IMR-90 (cell line): Measurements from ENCODE around the gene SUPT3H. TPM values are rescaled to one million over a fixed set of nuclear protein-coding genes. Genes with fewer than 3 reads are reported as not detected.

Experiments
- ATAC-seq: fragments of 200-7000 bp; cut with Tn5 transposase; 2 replicates; pipeline ENCODE4 v1.9.1; 2020; ENCODE audit warnings: low read depth, mild to moderate bottlenecking, moderate library complexity
- BruUV-seq: library from RNA; stranded (reverse); fragments of 400-500 nt; replicated peaks from 2 replicates; lab custom pipeline; 2021; lab: Mats Ljungman, UMichigan
- CTCF ChIA-PET: fragments of 300-600 bp; formaldehyde crosslinking; extraction: SDS; loops from one replicate; lab custom pipeline; 2021; ENCODE audit warnings: antibody characterized with exemption; lab: Yijun Ruan, JAX
- POLR2A ChIA-PET: fragments of 300-600 bp; sonication (Branson Sonifier 250); formaldehyde crosslinking; loops from one replicate; lab custom pipeline; 2022; ENCODE audit warnings: antibody characterized with exemption; ENCODE audit not compliant: unreplicated experiment; lab: Charles Lee
- DNase-seq: peaks from one replicate; pipeline ENCODE4 v3.0.0; 2013
- H2AFZ ChIP-seq: replicated peaks from 2 replicates; pipeline ENCODE3; 2013; ENCODE audit warnings: low read length, mild to moderate bottlenecking; ENCODE audit not compliant: poor library complexity
- H2AK5ac ChIP-seq: 2 replicates; pipeline ENCODE4 v1.6.1; 2013; ENCODE audit warnings: low read depth, low read length, inconsistent platforms
- H2AK9ac ChIP-seq: replicated peaks from 2 replicates; pipeline ENCODE3; 2013; ENCODE audit warnings: mild to moderate bottlenecking, low read depth, low read length, moderate library complexity; ENCODE audit not compliant: poor library complexity
- H2BK120ac ChIP-seq: 2 replicates; pipeline ENCODE4 v1.6.1; 2013; ENCODE audit warnings: low read depth, low read length, inconsistent platforms
- H2BK15ac ChIP-seq: 3 replicates; pipeline ENCODE4 v1.6.1; 2013; ENCODE audit warnings: low read depth, low read length, inconsistent platforms
- H2BK20ac ChIP-seq: 2 replicates; pipeline ENCODE4 v1.6.1; 2013; ENCODE audit warnings: low read depth, mild to moderate bottlenecking, inconsistent platforms, low read length, moderate library complexity
- H2BK5ac ChIP-seq: 2 replicates; pipeline ENCODE4 v1.6.1; 2013; ENCODE audit warnings: mild to moderate bottlenecking, low read depth, low read length, inconsistent platforms; ENCODE audit not compliant: poor library complexity, severe bottlenecking
- H3K14ac ChIP-seq: replicated peaks from 2 replicates; pipeline ENCODE4 v1.6.1; 2013; ENCODE audit warnings: low read depth, low read length, inconsistent platforms
- H3K18ac ChIP-seq: 2 replicates; pipeline ENCODE4 v1.6.1; 2013; ENCODE audit warnings: low read depth, low read length, control low read depth
- H3K23ac ChIP-seq: 2 replicates; pipeline ENCODE4 v1.6.1; 2013; ENCODE audit warnings: low read depth, low read length, inconsistent platforms
- H3K27ac ChIP-seq: 2 replicates; pipeline ENCODE4 v1.5.1; 2013; ENCODE audit warnings: mild to moderate bottlenecking, control low read depth, low read length; ENCODE audit not compliant: insufficient read depth
- H3K27me3 ChIP-seq: 2 replicates; pipeline ENCODE4 v1.6.1; 2013; ENCODE audit warnings: low read length; ENCODE audit not compliant: control insufficient read depth, insufficient read depth
- H3K36me3 ChIP-seq: 2 replicates; pipeline ENCODE4 v1.6.1; 2013; ENCODE audit warnings: low read length, mixed read lengths; ENCODE audit not compliant: control insufficient read depth, insufficient read depth
- H3K4ac ChIP-seq: 2 replicates; pipeline ENCODE4 v1.6.1; 2013; ENCODE audit warnings: low read depth, low read length, inconsistent platforms
- H3K4me1 ChIP-seq: 2 replicates; pipeline ENCODE4 v1.6.1; 2013; ENCODE audit warnings: low read length, mixed read lengths; ENCODE audit not compliant: control insufficient read depth, insufficient read depth
- H3K4me2 ChIP-seq: 2 replicates; pipeline ENCODE4 v1.6.1; 2013; ENCODE audit warnings: low read depth, mild to moderate bottlenecking, control low read depth, low read length, moderate library complexity
- H3K4me3 ChIP-seq: 2 replicates; pipeline ENCODE4 v1.5.1; 2013; ENCODE audit warnings: low read depth, mild to moderate bottlenecking, control low read depth, low read length, moderate library complexity; ENCODE audit not compliant: insufficient read depth
- H3K56ac ChIP-seq: 2 replicates; pipeline ENCODE4 v1.6.1; 2013; ENCODE audit warnings: low read length, inconsistent platforms; ENCODE audit not compliant: insufficient read depth; ENCODE audit errors: extremely low read depth
- H3K79me1 ChIP-seq, 2 experiments: 2 replicates each; pipeline ENCODE4 v1.6.1; 2013; ENCODE audit warnings: low read length in 2 of 2, inconsistent platforms in 1 of 2, low read depth in 1 of 2
- H3K9ac ChIP-seq: 2 replicates; pipeline ENCODE4 v1.6.1; 2013; ENCODE audit warnings: low read depth, low read length, control low read depth
- H3K9me1 ChIP-seq: 2 replicates; pipeline ENCODE4 v1.6.1; 2013; ENCODE audit warnings: low read length, inconsistent platforms; ENCODE audit not compliant: insufficient read depth
- H3K9me3 ChIP-seq: 2 replicates; pipeline ENCODE4 v1.6.1; 2013; ENCODE audit warnings: low read length; ENCODE audit not compliant: control insufficient read depth, insufficient read depth
- H4K20me1 ChIP-seq: 2 replicates; pipeline ENCODE4 v1.6.1; 2013; ENCODE audit warnings: low read length, inconsistent platforms; ENCODE audit not compliant: insufficient read depth
- H4K5ac ChIP-seq: 2 replicates; pipeline ENCODE4 v1.6.1; 2013; ENCODE audit warnings: mild to moderate bottlenecking, low read depth, low read length, control low read depth
- H4K8ac ChIP-seq, 2 experiments: 2 replicates each; pipeline ENCODE4 v1.6.1; 2013; ENCODE audit warnings: low read depth in 2 of 2, low read length in 2 of 2, control low read depth in 1 of 2, inconsistent platforms in 1 of 2
- H4K91ac ChIP-seq: 2 replicates; pipeline ENCODE4 v1.6.1; 2013; ENCODE audit warnings: low read depth, low read length, inconsistent platforms; ENCODE audit not compliant: insufficient read depth
- BHLHE40 ChIP-seq: fragments of 150-350 bp; IDR thresholded peaks from 2 replicates; pipeline ENCODE4 v1.6.1; 2016; ENCODE audit warnings: mild to moderate bottlenecking, low read depth, low read length
- CEBPB ChIP-seq: IDR thresholded peaks from 2 replicates; pipeline ENCODE4 v1.6.1; 2012; ENCODE audit warnings: low read depth, low read length, improper control_type of control experiment
- CHD1 ChIP-seq: IDR thresholded peaks from 2 replicates; pipeline ENCODE4 v1.6.1; 2012; ENCODE audit warnings: low read depth, low read length, improper control_type of control experiment
- CTCF ChIP-seq: conservative IDR thresholded peaks from 2 replicates; pipeline ENCODE4 v1.5.1; 2012; ENCODE audit warnings: mild to moderate bottlenecking, low read depth, low read length, improper control_type of control experiment
- ELK1 ChIP-seq: fragments of 150-350 bp; IDR thresholded peaks from 2 replicates; pipeline ENCODE4 v1.6.1; 2016; ENCODE audit warnings: low read depth, mild to moderate bottlenecking, low read length, moderate library complexity, borderline replicate concordance
- FOS ChIP-seq: fragments of 150-350 bp; IDR thresholded peaks from 2 replicates; pipeline ENCODE4 v1.6.1; 2016; ENCODE audit warnings: low read depth, low read length
- MAFK ChIP-seq: IDR thresholded peaks from 2 replicates; pipeline ENCODE4 v1.6.1; 2012; ENCODE audit warnings: low read depth, low read length, improper control_type of control experiment
- MAZ ChIP-seq: IDR thresholded peaks from 2 replicates; pipeline ENCODE4 v1.6.1; 2012; ENCODE audit warnings: low read depth, mild to moderate bottlenecking, low read length, improper control_type of control experiment, moderate library complexity, borderline replicate concordance
- MXI1 ChIP-seq: IDR thresholded peaks from 2 replicates; pipeline ENCODE4 v1.6.1; 2012; ENCODE audit warnings: low read depth, mild to moderate bottlenecking, low read length, moderate library complexity, borderline replicate concordance
- NFE2L2 ChIP-seq: fragments of 150-350 bp; IDR thresholded peaks from 2 replicates; pipeline ENCODE4 v1.6.1; 2016; ENCODE audit warnings: low read depth, mild to moderate bottlenecking, low read length
- POLR2A ChIP-seq: IDR thresholded peaks from 2 replicates; pipeline ENCODE4 v1.6.1; 2012; ENCODE audit warnings: mild to moderate bottlenecking, low read depth, low read length
- RAD21 ChIP-seq: IDR thresholded peaks from 2 replicates; pipeline ENCODE4 v1.6.1; 2012; ENCODE audit warnings: low read length, improper control_type of control experiment
- RCOR1 ChIP-seq: IDR thresholded peaks from 2 replicates; pipeline ENCODE4 v1.6.1; 2012; ENCODE audit warnings: mild to moderate bottlenecking, low read length, improper control_type of control experiment; ENCODE audit not compliant: insufficient replicate concordance
- RFX5 ChIP-seq: IDR thresholded peaks from 2 replicates; pipeline ENCODE4 v1.8.0; 2012; ENCODE audit warnings: low read depth, mild to moderate bottlenecking, low read length, moderate library complexity
- SMC3 ChIP-seq: fragments of 150-350 bp; IDR thresholded peaks from 2 replicates; pipeline ENCODE4 v1.6.1; 2016; ENCODE audit warnings: low read depth, mild to moderate bottlenecking, antibody characterized with exemption, low read length, moderate library complexity
- USF2 ChIP-seq: fragments of 150-350 bp; IDR thresholded peaks from 2 replicates; pipeline ENCODE4 v1.6.1; 2017; ENCODE audit warnings: mild to moderate bottlenecking, antibody characterized with exemption, low read length, low read depth
- WGBS, 2 experiments: methylation state at CpG; one replicate each; pipeline versions ENCODE4 v1.1.5 to v1.1.7; 2013; ENCODE audit warnings: missing lambda C conversion rate in 2 of 2; ENCODE audit not compliant: insufficient read length in 1 of 2; ENCODE audit errors: extremely low coverage in 2 of 2; 5-methylcytosine and 5-hydroxymethylcytosine counted together
- dilution Hi-C: fragments of 300-500 bp; cut with HindIII; formaldehyde crosslinking; loops from one replicate; pipeline ENCODE4 v1.14.3; 2018; ENCODE audit warnings: low sequenced_read_pairs; ENCODE audit not compliant: unreplicated experiment
- in situ Hi-C: fragments of 300-500 bp; cut with MboI; formaldehyde crosslinking; loops from 3 replicates; pipeline ENCODE4 v1.14.3; 2019; ENCODE audit warnings: low sequenced_read_pairs, inconsistent platforms, mixed read lengths
- intact Hi-C: fragments of 100-400 bp; cut with micrococcal nuclease; formaldehyde crosslinking; loops from 2 replicates; pipeline ENCODE4 v1.10.0; 2022
- polyA plus RNA-seq, 3 experiments: library from polyadenylated mRNA; depleted of rRNA; stranded (reverse); fragments of >200 nt; gene quantifications; 2 replicates each; pipeline ENCODE4 v1.2.3, GENCODE V29; 2012; ENCODE audit warnings: low replicate concordance in 1 of 3
- total RNA-seq: library from RNA; depleted of rRNA; stranded (reverse); fragments of >200 nt; gene quantifications from 2 replicates; pipeline ENCODE4 v1.2.3, GENCODE V29; 2012

The SUPT3H gene
- total and polyA plus RNA-seq, 2 of the 4 experiments (the other 2 are of a cell fraction), result 4.5 to 5.0 TPM

GRCh38 chr6:44789806-44790205 is 587.9 kb downstream of the SUPT3H start:
- no peak for ATAC-seq

More at GRCh38 chr6:44789806-44790205, 587.9 kb downstream of the SUPT3H start:
- Histone ChIP-seq H2BK120ac (no peak overlapping the region), H4K91ac (no peak overlapping the region), H3K27ac (no peak overlapping the region), H3K4me1 (peaks cover 4% of the 10 kb centered on the region; the same call in 1 of the 2 replicates), H4K20me1 (no peaks in the 10 kb centered on the region), H2AFZ (no peak overlapping the region), H3K9me1 (0 out of 2 replicates have a peak, but pooled peaks cover 3% of the 10 kb centered on the region), H3K9ac (no peak overlapping the region), H3K36me3 (no peaks in the 10 kb centered on the region), H2AK5ac (no peak overlapping the region), H3K14ac (no peak overlapping the region), H4K5ac (no peak overlapping the region), H3K79me1 (no peaks in the 10 kb centered on the region), H3K9me3 (no peaks in the 10 kb centered on the region), H3K4ac (no peak overlapping the region), H3K4me2 (no peak overlapping the region), H3K27me3 (peaks cover 39% of the 10 kb centered on the region), H2BK20ac (no peak overlapping the region), H3K4me3 (no peak overlapping the region), H3K23ac (no peak overlapping the region), H3K56ac (no peak overlapping the region), H3K18ac (no peak overlapping the region), H2AK9ac (no peak overlapping the region), H4K8ac (no peak overlapping the region), H2BK5ac (no peak overlapping the region), H2BK15ac (no peak overlapping the region)
- WGBS, 2 experiments, result no CpG with 5 or more reads among the region's 7 CpGs
- CTCF ChIA-PET, result no interaction called here
- BruUV-seq, result no TSS peak
- dilution Hi-C loops (no loop called here), in situ Hi-C loops (no loop called here), intact Hi-C loops (no loop called here)
- POLR2A ChIA-PET, result no interaction called here
- no peak for DNase-seq
- TF ChIP-seq CHD1 (no peak), CTCF (no peak), POLR2A (no peak), FOS (no peak), CEBPB (no peak), RCOR1 (no peak), MAFK (no peak), NFE2L2 (no peak), ELK1 (no peak), RAD21 (no peak), MAZ (no peak), SMC3 (no peak), BHLHE40 (no peak), MXI1 (no peak), RFX5 (no peak), USF2 (no peak)
